Stimulated activated CD4-positive, alpha-beta T cell treated with anti-CD3 and anti-CD28 coated beads, Interleukin-4, amount 100 ng/mL, for 48 hours (primary cell): Measurements from ENCODE around the gene CDIPT.
"Not testable (repeated sequence)": the region's sequence is repeated elsewhere in the genome, so short reads cannot be mapped to it uniquely, and the experiment has no call there.

Experiments
- DNase-seq, 2 donors: peaks; one replicate each; pipeline ENCODE4 v3.0.0-alpha.2; 2020; ENCODE audit warnings: low read depth in 2 of 2

The CDIPT gene

GRCh38 chr16:29896841-29897240 lies 33.8 kb upstream of the CDIPT start:
- DNase-seq, result no peak

DNA sequence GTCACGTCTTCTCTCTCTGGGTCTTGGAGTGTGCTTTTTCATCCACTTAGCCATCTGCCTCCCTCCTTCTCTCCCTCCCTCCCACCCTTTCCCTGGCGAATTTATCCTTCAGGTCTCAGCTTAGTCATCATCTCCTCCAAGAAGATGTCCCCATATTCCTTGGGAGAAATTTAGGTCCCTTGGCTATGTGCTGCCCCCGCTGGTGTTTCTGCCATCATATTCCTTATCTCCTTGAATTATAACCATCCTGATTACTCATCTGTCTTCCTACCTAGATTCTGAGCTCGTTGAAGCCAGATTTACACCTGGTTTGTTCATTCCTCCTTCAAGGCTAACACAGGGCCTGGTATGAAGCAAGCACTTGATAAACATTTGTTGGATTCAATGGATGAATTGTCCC lies 31.3 kb upstream of the CDIPT start:
- DNase-seq, result no peak

DNA sequence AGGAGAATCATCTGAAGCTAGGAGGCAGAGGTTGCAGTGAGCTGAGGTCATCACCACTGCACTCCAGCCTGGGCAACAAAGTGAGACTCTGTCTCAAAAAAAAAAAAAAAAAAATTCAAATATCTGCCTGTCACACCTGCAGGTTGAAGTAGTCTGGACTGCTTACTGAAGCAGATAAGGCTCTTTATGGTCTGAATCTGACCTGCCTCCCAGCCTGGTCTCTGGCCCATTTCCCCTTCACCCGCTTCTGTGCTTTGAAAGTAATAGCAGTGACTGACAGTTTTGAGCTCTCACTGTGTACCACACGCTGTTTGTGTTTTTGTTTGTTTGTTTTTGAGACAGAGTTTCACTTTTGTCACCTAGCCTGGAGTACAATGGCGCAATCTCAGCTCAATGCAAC lies 30.5 kb upstream of the CDIPT start:
- no peak for DNase-seq

GRCh38 chr16:29892458-29892813 lies 29.4 kb upstream of the CDIPT start:
- no peak for DNase-seq

GRCh38 chr16:29891525-29892457 lies 28.8 kb upstream of the CDIPT start:
- DNase-seq, result no peak

- DNase-seq, result not testable (repeated sequence)
These were observed 26.3 kb upstream of the CDIPT start for GRCh38 chr16:29889372-29889771.

GRCh38 chr16:29883987-29884386 lies 21.0 kb upstream of the CDIPT start:
- no peak for DNase-seq

- no peak for DNase-seq
These were observed 18.0 kb upstream of the CDIPT start for GRCh38 chr16:29881050-29881449.

DNA sequence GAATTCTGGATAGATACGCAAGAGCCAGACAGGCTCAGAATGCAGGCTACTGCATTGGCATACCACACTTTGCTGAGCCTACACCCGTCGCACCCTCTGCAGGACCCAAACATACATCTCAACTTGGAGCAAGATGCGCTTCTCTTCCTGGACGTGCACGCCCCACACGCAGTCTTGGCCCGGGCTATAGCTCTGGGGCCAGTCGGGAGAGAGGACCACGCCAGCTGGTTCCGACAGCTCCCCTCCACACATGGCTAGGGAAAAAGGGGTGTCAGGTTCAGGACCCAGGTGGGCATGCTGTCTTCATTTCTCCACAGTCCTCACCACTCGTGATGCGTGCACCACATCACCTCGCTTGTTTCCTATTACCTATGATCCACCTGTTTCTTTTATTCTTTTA lies 15.1 kb upstream of the CDIPT start:
- DNase-seq, result no peak

DNA sequence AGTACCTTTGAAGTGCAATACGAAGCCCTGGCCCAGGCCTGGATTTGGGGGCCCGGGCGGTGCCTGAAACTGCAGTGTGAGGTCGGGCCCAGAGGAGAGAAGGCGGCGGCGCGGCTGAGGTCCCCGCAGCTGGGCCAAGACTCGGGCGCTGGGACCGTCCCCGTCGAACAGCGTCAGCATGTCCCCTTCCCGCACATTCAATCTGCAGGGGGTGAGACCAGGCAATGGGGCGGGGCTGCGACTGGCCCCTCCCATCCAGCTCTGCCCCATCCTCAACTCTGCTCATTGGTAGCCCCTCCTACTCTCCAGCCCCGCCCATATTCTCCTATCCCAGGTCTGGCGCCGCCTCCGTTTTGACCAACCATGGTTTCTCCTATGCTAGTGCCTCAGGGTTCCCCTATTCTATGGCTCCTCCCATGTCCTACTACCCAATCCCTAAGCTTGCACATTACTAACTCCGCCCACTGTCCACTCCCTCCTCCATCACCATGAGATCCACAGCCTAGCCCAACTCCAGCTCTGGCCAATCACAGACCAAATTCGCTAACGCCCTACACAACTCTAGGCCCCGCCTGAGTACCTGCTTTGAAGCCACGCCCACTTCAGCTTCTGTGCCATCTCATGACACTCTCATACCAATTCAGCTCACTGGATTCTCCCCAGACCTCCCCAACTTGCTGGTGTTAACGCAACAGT lies 14.4 kb upstream of the CDIPT start:
- peak; percentile 61 to 69 for DNase-seq

DNA sequence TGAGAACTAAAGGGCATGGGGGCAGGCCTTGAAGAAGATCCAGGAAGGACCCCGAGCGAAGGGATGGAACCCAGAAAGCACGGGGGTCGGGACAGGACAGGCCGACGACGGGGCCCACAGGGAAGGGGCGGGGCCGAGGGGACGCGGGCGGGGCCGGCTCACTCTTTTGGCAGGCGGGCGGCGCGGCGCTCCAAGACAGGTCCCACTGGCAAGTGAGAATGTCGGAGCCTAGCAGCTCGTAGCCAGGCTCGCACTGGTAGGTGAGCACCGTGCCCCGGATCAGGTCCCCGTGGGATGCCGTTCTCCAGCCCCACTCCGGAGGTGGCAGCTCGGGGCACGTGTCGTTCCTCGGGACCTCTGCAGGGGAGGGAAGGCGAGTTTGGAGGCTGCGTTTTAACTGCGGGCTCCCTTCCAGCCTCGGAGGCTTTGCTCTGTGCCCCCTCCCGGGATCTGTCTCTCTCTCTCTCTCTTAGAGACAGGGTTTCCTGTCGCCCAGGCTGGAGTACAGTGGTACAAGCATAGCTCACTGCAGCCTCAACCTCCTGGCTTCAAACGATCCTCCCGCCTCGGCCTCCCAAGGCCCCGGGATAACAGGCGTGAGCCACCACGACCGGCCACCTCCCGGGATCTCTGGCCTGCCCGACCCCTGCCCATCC lies 13.7 kb upstream of the CDIPT start:
- peak in 1 of 2 donors; percentile 29 for DNase-seq

DNA sequence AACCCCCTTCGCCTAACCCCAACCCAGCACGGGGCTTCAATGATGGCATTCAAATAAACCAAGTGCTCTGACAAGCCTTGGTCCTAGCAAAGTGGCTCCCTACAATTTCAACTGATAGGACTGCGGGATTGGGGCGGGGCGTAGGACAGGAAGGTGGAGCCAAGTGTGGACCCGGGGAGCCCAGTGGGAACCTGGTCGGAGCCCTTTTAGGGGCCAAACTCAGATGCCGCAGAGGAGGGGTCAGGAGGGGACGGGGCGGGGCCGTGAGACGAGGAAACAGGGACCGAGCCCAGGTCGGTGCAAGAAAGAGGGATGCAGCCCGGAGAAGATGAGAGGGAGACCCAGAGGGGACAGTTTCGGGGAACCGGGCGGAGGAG lies 13.2 kb upstream of the CDIPT start:
- DNase-seq, result no peak

GRCh38 chr16:29875206-29875605 lies 12.2 kb upstream of the CDIPT start:
- no peak for DNase-seq

DNA sequence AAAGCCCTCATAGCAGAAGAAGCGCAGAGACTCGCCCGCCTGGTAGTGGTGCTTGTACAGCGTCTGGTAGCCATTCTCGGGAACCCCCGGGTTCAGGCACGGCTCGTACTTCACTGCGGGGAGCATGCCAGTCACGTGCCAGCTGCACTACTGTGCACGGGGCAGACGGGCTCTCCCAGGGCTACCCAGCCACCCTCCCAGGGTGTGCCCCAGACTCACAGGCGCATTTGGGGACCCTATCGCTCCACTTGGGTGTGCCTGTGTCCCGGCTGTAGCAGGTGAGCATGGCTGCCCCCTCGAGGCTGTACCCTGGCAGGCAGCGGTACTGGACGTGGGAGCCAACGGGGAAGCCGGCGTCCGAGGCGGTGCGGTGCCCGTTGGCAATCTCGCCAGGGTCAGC lies 10.3 kb upstream of the CDIPT start:
- no peak for DNase-seq

GRCh38 chr16:29871822-29872546 lies 9.0 kb upstream of the CDIPT start:
- no peak for DNase-seq

- DNase-seq, result not testable (repeated sequence)
These were observed 6.0 kb upstream of the CDIPT start for GRCh38 chr16:29869067-29869466.

GRCh38 chr16:29868396-29869009 lies 5.5 kb upstream of the CDIPT start:
- no peak for DNase-seq

DNA sequence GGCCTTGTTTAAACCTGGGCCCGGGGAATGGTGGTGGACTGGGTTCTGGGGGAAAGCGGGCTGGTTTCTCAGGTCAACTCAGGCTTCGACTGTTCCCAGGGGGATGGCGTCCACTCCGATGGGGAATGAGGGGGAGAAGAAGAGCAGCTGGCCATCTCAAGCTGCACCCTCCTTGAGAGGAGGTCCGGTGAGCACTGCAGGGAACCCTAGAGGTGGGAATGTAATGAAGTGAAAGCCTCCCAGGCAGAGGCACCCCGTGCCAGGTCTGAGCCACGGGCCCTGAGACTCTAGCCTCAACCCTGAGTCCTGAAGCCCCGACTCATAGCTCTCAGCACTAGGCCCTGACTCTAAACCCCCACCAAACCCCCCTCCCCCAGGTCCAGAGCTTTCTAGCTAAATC lies 1.2 kb upstream of the CDIPT start:
- no peak for DNase-seq

GRCh38 chr16:29863669-29863984 lies 601 bp upstream of the CDIPT start:
- DNase-seq, result no peak

DNA sequence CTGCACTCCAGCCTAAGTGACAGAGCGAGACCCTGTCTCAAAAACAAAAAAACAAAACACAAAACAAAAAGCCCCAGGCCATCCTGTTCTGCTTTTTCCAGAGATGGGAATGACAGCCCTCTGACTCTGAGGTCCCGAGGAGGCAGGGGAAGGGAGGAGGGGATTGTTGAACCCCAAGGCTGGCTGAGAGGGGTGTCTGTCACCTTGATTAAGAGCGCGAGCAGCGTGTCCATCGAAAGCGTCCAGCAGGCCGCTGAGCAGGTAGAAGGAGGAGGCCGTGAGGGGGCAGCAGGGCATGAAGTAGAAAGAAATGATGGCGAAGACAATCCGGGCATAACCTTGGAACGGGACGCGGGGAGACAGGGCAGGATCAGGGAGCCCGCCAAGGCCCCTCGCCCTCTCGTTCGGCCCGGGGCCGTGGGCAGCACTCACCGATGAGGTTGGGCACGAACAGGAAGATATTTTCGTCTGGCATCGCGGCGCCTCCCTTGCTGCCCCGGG lies 593 bp downstream of the CDIPT start:
- no peak for DNase-seq

GRCh38 chr16:29860218-29860617 lies 2.8 kb downstream of the CDIPT start:
- DNase-seq, result no peak

GRCh38 chr16:29858974-29859373 lies 4.1 kb downstream of the CDIPT start:
- no peak for DNase-seq
